Activated naive CD4-positive, alpha-beta T cell (primary cell): Measurements from ENCODE around the gene SMC1B.
A peak's percentile ranks its signal among the peaks of the same experiment; 100 is the strongest.
"Not testable (repeated sequence)": the region's sequence is repeated elsewhere in the genome, so short reads cannot be mapped to it uniquely, and the experiment has no call there.

Experiments
- DNase-seq, 4 experiments: peaks; one replicate each; lab custom pipeline; 2025; lab: John Stamatoyannopoulos, UW

SMC1B gene

GRCh38 chr22:45442116-45442515 lies 28.7 kb upstream of the SMC1B start:
- DNase-seq, result no peak

- peak in 1 of 4 experiments; percentile 4 for DNase-seq
Observed at GRCh38 chr22:45441138-45441537, 27.7 kb upstream of the SMC1B start.

DNA sequence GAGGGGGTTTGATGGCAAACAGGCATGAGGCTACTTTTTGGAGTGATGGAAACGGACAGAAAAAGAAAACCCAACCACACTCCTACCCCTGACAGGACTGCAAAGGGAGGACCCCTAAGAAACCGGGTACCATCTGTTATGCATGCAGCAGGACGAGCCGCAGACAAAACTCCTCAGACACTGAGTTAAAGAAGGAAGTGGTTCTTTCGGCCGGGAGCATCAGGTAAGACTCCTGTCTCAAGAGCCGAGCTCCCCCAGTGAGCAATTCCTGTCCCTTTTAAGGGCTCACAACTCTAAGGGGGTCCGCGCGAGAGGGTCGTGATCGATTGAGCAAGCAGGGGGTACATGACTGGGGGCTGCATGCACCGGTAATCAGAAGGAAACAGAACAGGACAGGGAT lies 27.3 kb upstream of the SMC1B start:
- not testable (repeated sequence) for DNase-seq

GRCh38 chr22:45438336-45438735 lies 24.9 kb upstream of the SMC1B start:
- no peak for DNase-seq

DNA sequence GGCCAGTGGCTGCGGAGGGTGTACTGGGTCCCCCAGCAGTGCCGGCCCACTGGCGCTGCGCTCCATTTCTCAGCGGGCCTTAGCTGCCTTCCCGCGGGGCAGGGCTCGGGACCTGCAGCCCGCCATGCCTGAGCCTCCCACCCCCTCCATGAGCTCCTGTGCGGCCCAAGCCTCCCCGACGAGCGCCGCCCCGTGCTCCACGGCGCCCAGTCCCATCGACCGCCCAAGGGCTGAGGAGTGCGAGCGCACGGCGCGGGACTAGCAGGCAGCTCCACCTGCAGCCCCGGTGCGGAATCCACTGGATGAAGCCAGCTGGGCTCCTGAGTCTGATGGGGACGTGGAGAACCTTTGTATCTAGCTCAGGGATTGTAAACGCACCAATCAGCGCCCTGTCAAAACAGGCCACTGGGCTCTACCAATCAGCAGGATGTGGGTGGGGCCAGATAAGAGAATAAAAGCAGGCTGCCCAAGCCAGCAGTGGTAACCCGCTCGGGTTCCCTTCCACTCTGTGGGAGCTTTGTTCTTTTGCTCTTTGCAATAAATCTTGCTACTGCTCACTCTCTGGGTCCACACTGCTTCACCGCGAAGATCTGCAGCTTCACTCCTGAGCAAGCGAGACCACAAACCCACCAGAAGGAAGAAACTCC lies 23.6 kb upstream of the SMC1B start:
- DNase-seq, result peak in 1 of 4 experiments; percentile 21

- DNase-seq, result peak; percentile 32 to 69 (median 60)
Observed at GRCh38 chr22:45435544-45436139, 22.2 kb upstream of the SMC1B start.

- DNase-seq, result no peak
Observed at GRCh38 chr22:45434981-45435380, 21.6 kb upstream of the SMC1B start.

DNA sequence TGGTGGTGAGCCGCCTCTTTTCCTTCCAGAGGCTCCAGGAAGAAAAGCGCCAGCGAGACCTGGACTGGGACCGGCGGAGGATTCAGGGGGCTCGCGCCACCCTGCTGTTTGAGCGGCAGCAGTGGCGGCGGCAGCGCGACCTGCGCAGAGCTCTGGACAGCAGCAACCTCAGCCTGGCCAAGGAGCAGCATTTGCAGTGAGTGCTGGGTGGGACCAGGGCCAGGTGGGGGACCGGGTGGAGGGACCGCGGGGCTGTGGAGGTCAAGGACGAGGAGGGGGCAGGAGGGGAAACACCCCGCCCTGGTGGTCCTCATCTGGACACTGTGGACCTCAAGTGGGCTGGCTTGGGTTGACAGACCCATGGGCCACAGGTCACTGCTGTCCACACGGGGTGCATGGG lies 17.5 kb upstream of the SMC1B start:
- no peak for DNase-seq

- DNase-seq, result no peak
Observed at GRCh38 chr22:45429981-45430775, 16.8 kb upstream of the SMC1B start.

GRCh38 chr22:45429424-45429823 lies 16.0 kb upstream of the SMC1B start:
- DNase-seq, result no peak

- no peak for DNase-seq
Observed at GRCh38 chr22:45428391-45429385, 15.3 kb upstream of the SMC1B start.

DNA sequence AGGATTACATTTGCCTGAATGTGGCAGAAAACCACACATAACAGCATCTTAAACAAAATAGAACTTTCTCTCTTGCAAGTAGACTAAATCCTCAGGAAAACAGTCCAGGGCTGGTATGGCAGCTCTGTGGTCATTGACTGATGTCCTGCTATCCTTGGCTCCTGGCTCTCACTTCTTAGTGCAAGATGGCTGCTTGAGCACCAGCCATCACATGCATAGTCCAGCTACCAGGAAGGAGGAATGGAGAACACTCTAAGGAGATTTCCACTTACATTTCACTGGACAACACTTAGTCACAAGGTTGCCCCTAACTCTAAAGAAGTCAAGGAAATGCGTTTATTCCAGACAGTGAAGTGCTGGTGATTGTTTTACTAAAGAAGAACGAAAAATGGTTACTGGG lies 13.7 kb upstream of the SMC1B start:
- DNase-seq, result no peak

- no peak for DNase-seq
Observed at GRCh38 chr22:45426387-45426786, 13.0 kb upstream of the SMC1B start.

DNA sequence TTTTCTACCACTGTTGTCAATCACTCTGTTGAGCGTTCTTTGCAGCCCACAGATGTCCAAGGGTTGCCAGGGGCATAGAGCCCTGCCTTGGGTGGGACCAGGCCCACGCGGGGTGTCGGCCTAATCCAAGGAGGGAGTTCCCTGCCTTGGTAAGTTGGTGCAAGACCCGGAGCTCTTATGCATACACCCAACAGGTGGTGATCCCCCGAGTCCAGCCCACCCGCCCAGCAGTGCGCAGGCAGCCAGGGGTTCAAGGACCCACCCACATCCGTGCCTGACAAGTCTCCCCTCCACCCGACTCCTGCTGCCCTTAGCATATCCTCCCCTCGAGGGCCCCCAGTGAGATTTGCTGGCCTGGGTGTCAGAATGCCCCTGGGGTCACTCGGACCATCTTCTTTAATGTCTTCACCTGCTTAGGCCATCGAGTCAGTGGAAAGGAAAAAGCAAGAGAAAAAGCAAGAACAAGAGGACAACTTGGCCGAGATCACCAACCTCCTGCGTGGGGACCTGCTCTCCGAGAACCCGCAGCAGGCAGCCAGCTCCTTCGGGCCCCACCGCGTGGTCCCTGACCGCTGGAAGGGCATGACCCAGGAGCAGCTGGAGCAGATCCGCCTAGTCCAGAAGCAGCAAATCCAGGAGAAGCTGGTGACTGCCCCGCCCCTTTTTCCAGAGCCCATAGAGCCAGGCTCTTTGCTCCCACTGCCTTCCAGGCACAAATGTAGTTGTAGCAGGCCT lies 12.3 kb upstream of the SMC1B start:
- no peak for DNase-seq

GRCh38 chr22:45425101-45425500 lies 11.7 kb upstream of the SMC1B start:
- no peak for DNase-seq

DNA sequence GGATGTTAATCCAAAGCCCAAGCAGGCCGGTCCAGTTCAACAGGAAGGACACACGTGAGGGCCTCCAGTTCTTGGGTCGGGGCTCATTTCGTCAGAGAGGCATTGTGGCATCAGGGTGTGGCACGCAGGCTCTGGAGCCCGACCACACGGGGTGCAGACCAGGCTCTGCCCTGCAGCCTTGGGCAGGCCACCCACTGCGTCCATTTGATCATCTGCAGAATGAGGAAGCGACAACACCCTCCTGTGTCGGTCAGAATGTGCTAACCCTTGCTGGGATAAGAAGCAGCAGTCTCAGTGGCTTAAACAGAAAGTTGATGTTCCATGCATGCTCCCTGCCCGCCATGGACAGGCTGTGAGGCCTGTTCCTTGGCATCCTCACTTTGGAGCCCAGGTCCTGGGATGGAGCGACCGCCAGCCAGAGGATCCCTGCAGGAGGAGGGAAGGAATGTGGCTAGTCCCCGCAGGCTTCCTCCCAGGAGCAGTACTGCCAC lies 10.9 kb upstream of the SMC1B start:
- DNase-seq, result no peak

DNA sequence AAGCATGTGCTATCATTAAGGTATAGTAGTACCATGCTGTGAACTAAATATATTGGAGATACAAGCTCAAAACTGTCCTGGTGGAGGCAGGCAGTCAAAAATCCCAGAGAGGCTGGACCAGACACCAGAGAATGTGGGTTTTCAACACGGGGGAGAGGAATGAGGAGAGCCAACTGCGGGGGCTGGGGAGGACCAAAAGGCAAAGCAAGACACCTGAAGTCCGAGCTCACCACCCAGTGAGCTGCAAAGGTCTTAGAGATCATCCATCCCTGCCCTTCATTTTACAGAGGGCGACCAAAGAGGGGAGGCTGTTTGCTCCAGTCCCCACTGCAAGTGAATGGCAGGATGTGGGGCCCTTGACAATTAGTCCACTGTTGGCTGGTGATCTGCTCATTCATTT lies 10.1 kb upstream of the SMC1B start:
- DNase-seq, result no peak

DNA sequence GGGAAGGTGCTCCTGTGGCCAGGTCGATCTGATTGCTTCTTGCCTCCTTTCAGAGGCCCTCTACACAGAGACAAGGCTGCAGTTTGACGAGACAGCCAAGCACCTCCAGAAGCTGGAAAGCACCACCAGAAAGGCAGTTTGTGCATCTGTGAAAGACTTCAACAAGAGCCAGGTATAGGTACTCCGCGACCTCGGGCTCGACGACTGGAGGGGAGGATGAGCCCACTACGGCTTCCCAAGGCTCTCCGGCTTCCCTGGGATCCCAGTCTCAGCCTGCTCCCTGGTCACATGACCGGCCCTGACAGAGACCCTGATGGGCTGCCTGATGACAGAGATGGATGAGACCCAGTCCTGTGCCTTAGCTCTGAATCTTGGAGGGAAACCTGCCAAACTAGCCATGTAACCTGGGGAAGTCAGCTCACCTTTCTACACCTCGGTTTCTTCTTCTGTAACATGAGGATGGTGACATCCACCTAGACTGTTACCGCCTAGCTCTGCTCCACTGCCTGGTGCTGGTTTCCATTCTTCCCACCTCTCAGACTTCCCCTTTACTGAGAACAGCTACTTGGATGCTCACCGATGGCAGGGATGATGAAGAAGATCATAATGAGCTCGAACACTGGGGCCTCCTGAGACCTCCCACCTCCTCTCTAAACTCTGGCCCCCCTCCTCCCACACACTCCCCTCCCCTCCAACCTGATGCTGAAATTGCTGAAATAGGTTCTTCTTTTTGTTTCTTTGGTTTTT lies 9.0 kb upstream of the SMC1B start:
- DNase-seq, result no peak

GRCh38 chr22:45421349-45422055 lies 8.1 kb upstream of the SMC1B start:
- no peak for DNase-seq

GRCh38 chr22:45420539-45420938 lies 7.1 kb upstream of the SMC1B start:
- DNase-seq, result no peak
